HCT116 (cell line): ENCODE data around the gene BTF3. TPM values are rescaled to one million over a fixed set of nuclear protein-coding genes. Genes with fewer than 3 reads are reported as not detected.

Experiments used
- ATAC-seq: fragments of 200-7000 bp; cut with Tn5 transposase; 2 replicates; pipeline ENCODE4 v1.9.1; 2020; ENCODE audit warnings: mild to moderate bottlenecking, moderate library complexity
- BruUV-seq: library from RNA; stranded (reverse); fragments of 400-500 nt; replicated peaks from 2 replicates; lab custom pipeline; 2021; lab: Mats Ljungman, UMichigan
- CTCF ChIA-PET: fragments of 300-600 bp; sonication (Branson Sonifier 250); formaldehyde crosslinking; loops from one replicate; lab custom pipeline; 2021; ENCODE audit warnings: antibody characterized with exemption; lab: Charles Lee
- POLR2A ChIA-PET: fragments of 300-600, 350-600 bp; sonication (Branson Sonifier 250); formaldehyde crosslinking; loops from one replicate; lab custom pipeline; 2021; ENCODE audit warnings: antibody characterized with exemption; lab: Charles Lee
- RAD21 ChIA-PET, 2 experiments: fragments of 300-600 bp; sonication (Branson Sonifier 250); formaldehyde crosslinking; loops; one replicate each; lab custom pipeline; 2023; ENCODE audit warnings: low total read pairs in 2 of 2; ENCODE audit not compliant: uncharacterized antibody in 2 of 2, unreplicated experiment in 2 of 2, low non-redundant PET in 1 of 2; lab: Charles Lee
- DNase-seq: peaks from one replicate; pipeline ENCODE4 v3.0.0-alpha.2; 2010; ENCODE audit warnings: low read depth, low spot score
- H2AFZ ChIP-seq: fragments of 200-600 bp; shearing (Covaris generic), sonication (generic); 2 replicates; pipeline ENCODE4 v1.6.1; 2017; ENCODE audit warnings: low read depth, mixed run types, mixed read lengths, antibody characterized with exemption, low read length; ENCODE audit not compliant: poor library complexity, severe bottlenecking
- H3K27ac ChIP-seq: 2 replicates; pipeline ENCODE4 v1.5.1; 2012; ENCODE audit warnings: low read depth, low read length
- H3K27me3 ChIP-seq: fragments of 200-600 bp; sonication (generic); 2 replicates; pipeline ENCODE4 v1.6.1; 2016; ENCODE audit warnings: mixed run types, low read length, mixed read lengths; ENCODE audit not compliant: insufficient read depth
- H3K36me3 ChIP-seq, 2 experiments: fragments of 200-500 bp in 1 of 2; fragments of 200-600 bp in 1 of 2; sonication (Bioruptor generic) in 1 of 2; sonication (generic) in 1 of 2; 2 replicates each; pipeline versions ENCODE4 v1.5.1 to v1.6.1; 2014 to 2016; ENCODE audit warnings: low read length in 2 of 2, inconsistent platforms in 1 of 2, mixed read lengths in 1 of 2, mixed run types in 1 of 2; ENCODE audit not compliant: insufficient read depth in 2 of 2, control insufficient read depth in 1 of 2
- H3K4me1 ChIP-seq, 2 experiments: fragments of 200-600 bp in 1 of 2; sonication (generic) in 1 of 2; 2 replicates each; pipeline versions ENCODE4 v1.5.1 to v1.6.1; 2012 to 2017; ENCODE audit warnings: low read length in 2 of 2, inconsistent platforms in 1 of 2, mild to moderate bottlenecking in 1 of 2, mixed read lengths in 1 of 2, mixed run types in 1 of 2, moderate library complexity in 1 of 2; ENCODE audit not compliant: insufficient read depth in 2 of 2, control insufficient read depth in 1 of 2
- H3K4me2 ChIP-seq: fragments of 200-600 bp; sonication (generic); 2 replicates; pipeline ENCODE4 v1.6.1; 2017; ENCODE audit warnings: mixed run types, low read length, mixed read lengths
- H3K4me3 ChIP-seq, 2 experiments: fragments of 200-600 bp in 1 of 2; sonication (generic) in 1 of 2; replicated peaks in 1 of 2; 2 replicates each; pipeline ENCODE4 v1.5.1; 2011 to 2016; ENCODE audit warnings: low read length in 2 of 2, control low read depth in 1 of 2, low read depth in 1 of 2, mild to moderate bottlenecking in 1 of 2, mixed read lengths in 1 of 2, mixed run types in 1 of 2
- H3K79me2 ChIP-seq: fragments of 200-600 bp; sonication (generic); 2 replicates; pipeline ENCODE4 v1.6.1; 2017; ENCODE audit warnings: mild to moderate bottlenecking, mixed run types, low read length, moderate library complexity, mixed read lengths; ENCODE audit not compliant: insufficient read depth
- H3K9ac ChIP-seq: fragments of 200-600 bp; sonication (generic); 2 replicates; pipeline ENCODE4 v1.6.1; 2016; ENCODE audit warnings: low read length, mixed read lengths
- H3K9me2 ChIP-seq: fragments of 200-600 bp; sonication (generic), shearing (Covaris generic); 2 replicates; pipeline ENCODE4 v1.6.1; 2017; ENCODE audit warnings: mixed run types, mild to moderate bottlenecking, moderate library complexity; ENCODE audit not compliant: insufficient read depth
- H3K9me3 ChIP-seq, 2 experiments: fragments of 200-500 bp in 1 of 2; fragments of 200-600 bp in 1 of 2; sonication (Bioruptor generic) in 1 of 2; sonication (generic) in 1 of 2; 2 replicates each; pipeline ENCODE4 v1.6.1; 2014 to 2017; ENCODE audit warnings: low read length in 2 of 2, mixed read lengths in 2 of 2, inconsistent platforms in 1 of 2, low read depth in 1 of 2, mild to moderate bottlenecking in 1 of 2, mixed run types in 1 of 2, moderate library complexity in 1 of 2; ENCODE audit not compliant: control insufficient read depth in 1 of 2, insufficient read depth in 1 of 2
- H4K20me1 ChIP-seq: fragments of 200-600 bp; sonication (generic), shearing (Covaris generic); 2 replicates; pipeline ENCODE4 v1.6.1; 2017; ENCODE audit warnings: mixed run types, mild to moderate bottlenecking, moderate library complexity; ENCODE audit not compliant: insufficient read depth
- CBX3 ChIP-seq: IDR thresholded peaks from 2 replicates; pipeline ENCODE4 v1.6.1; 2012; ENCODE audit warnings: low read depth
- CEBPB ChIP-seq: IDR thresholded peaks from 2 replicates; pipeline ENCODE4 v1.6.1; 2012; ENCODE audit warnings: low read depth
- EGR1 ChIP-seq: IDR thresholded peaks from 2 replicates; pipeline ENCODE4 v1.6.1; 2012; ENCODE audit warnings: low read depth
- ELF1 ChIP-seq: IDR thresholded peaks from 2 replicates; pipeline ENCODE4 v1.6.1; 2012; ENCODE audit warnings: low read depth, borderline replicate concordance
- EZH2 ChIP-seq: fragments of 200-600 bp; sonication (generic); IDR thresholded peaks from 2 replicates; pipeline ENCODE4 v1.6.1; 2017; ENCODE audit warnings: antibody characterized with exemption, mixed run types
- FOSL1 ChIP-seq: IDR thresholded peaks from 2 replicates; pipeline ENCODE4 v1.6.1; 2012; ENCODE audit warnings: low read depth
- JUND ChIP-seq: IDR thresholded peaks from 2 replicates; pipeline ENCODE4 v1.6.1; 2012
- POLR2A ChIP-seq: IDR thresholded peaks from 2 replicates; pipeline ENCODE4 v1.7.0; 2011; ENCODE audit warnings: borderline replicate concordance; ENCODE audit not compliant: insufficient read depth, insufficient read length; ENCODE audit errors: extremely low read depth
- SIN3A ChIP-seq: IDR thresholded peaks from 2 replicates; pipeline ENCODE4 v1.6.1; 2012; ENCODE audit warnings: low read depth
- ZBTB33 ChIP-seq: IDR thresholded peaks from 2 replicates; pipeline ENCODE4 v1.6.1; 2011; ENCODE audit warnings: mild to moderate bottlenecking, low read length, moderate library complexity; ENCODE audit not compliant: insufficient replicate concordance; ENCODE audit errors: extremely low read depth
- ZFX ChIP-seq: fragments of 450-650 bp; IDR thresholded peaks from 2 replicates; pipeline ENCODE4 v1.6.1; 2017
- intact Hi-C: fragments of 100-400 bp; cut with micrococcal nuclease; formaldehyde crosslinking; loops from 2 replicates; pipeline ENCODE4 v1.10.0; 2022
- total RNA-seq: library from RNA; stranded (reverse); gene quantifications from one replicate; pipeline ENCODE4 v1.2.1, GENCODE V29; 2021; ENCODE audit not compliant: unreplicated experiment
- TF ChIP-seq, protein P1 (sequence below): IDR thresholded peaks from 2 replicates; pipeline ENCODE4 v1.6.1; 2012
- TF ChIP-seq, protein P2 (sequence below): IDR thresholded peaks from 2 replicates; pipeline ENCODE4 v1.6.1; 2012; ENCODE audit warnings: low read depth

BTF3 gene
- total RNA-seq, 1 experiment from 2014 or later, result 868 TPM

DNA sequence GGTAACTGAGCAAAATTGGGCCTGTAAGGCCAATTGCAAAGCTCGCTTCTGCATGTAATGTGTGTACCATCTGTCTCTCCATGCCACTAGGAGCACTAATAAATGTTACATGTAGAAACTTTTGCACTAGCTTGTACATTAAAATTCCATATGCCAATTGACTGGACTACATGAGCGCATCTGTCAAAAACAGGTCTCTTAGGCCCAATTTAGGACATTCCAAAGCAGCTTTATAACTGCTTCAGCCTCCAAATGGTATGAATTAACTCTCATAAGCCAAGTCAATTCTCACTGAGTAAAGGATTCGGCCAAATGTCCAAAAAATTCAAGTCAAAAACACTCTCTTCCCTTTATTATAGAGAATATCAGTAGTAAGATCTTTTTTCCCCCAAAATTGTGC is 26.1 kb upstream of the BTF3 start (continued):
- TF ChIP-seq ZBTB33 (no peak), FOSL1 (no peak), ZFX (no peak), CEBPB (no peak), ELF1 (no peak)
- TF ChIP-seq, protein P1, sequence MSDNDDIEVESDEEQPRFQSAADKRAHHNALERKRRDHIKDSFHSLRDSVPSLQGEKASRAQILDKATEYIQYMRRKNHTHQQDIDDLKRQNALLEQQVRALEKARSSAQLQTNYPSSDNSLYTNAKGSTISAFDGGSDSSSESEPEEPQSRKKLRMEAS, result no peak

GRCh38 chr5:73480500-73480899 is 17.7 kb upstream of the BTF3 start:
- H3K4me3 ChIP-seq, result no peak overlapping the region
- POLR2A ChIA-PET, result no interaction called here
- CTCF ChIA-PET, result interaction anchor here (2.2 kb wide), 1 partner anchor 16 kb away, joined by 6 read pairs; no protein-coding TSS in a partner anchor

More at GRCh38 chr5:73480500-73480899, 17.7 kb upstream of the BTF3 start:
- ATAC-seq (no peak), DNase-seq (no peak)
- Histone ChIP-seq H3K27ac (no peak overlapping the region), H3K4me2 (no peak overlapping the region)
- TF ChIP-seq, protein P1, result no peak
- TF ChIP-seq POLR2A, result no peak
- no peak for TF ChIP-seq ZBTB33
- no peak for TF ChIP-seq JUND
- TF ChIP-seq, protein P2, sequence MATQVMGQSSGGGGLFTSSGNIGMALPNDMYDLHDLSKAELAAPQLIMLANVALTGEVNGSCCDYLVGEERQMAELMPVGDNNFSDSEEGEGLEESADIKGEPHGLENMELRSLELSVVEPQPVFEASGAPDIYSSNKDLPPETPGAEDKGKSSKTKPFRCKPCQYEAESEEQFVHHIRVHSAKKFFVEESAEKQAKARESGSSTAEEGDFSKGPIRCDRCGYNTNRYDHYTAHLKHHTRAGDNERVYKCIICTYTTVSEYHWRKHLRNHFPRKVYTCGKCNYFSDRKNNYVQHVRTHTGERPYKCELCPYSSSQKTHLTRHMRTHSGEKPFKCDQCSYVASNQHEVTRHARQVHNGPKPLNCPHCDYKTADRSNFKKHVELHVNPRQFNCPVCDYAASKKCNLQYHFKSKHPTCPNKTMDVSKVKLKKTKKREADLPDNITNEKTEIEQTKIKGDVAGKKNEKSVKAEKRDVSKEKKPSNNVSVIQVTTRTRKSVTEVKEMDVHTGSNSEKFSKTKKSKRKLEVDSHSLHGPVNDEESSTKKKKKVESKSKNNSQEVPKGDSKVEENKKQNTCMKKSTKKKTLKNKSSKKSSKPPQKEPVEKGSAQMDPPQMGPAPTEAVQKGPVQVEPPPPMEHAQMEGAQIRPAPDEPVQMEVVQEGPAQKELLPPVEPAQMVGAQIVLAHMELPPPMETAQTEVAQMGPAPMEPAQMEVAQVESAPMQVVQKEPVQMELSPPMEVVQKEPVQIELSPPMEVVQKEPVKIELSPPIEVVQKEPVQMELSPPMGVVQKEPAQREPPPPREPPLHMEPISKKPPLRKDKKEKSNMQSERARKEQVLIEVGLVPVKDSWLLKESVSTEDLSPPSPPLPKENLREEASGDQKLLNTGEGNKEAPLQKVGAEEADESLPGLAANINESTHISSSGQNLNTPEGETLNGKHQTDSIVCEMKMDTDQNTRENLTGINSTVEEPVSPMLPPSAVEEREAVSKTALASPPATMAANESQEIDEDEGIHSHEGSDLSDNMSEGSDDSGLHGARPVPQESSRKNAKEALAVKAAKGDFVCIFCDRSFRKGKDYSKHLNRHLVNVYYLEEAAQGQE, result no peak
- TF ChIP-seq CBX3, result no peak
- no peak for TF ChIP-seq ZFX
- TF ChIP-seq SIN3A, result no peak
- no peak for TF ChIP-seq EZH2
- TF ChIP-seq EGR1, result no peak
- TF ChIP-seq, all 23 proteins: peak for 0
- Histone ChIP-seq H3K9me3 (no peaks in the 10 kb centered on the region), H3K4me1 (no peaks in the 10 kb centered on the region), H3K27me3 (no peaks in the 10 kb centered on the region), H4K20me1 (no peaks in the 10 kb centered on the region), H3K79me2 (no peaks in the 10 kb centered on the region), H3K36me3 (no peaks in the 10 kb centered on the region), H2AFZ (no peak overlapping the region), H3K9ac (no peak overlapping the region), H3K9me2 (no peaks in the 10 kb centered on the region)
- intact Hi-C loops, result no loop called here
- RAD21 ChIA-PET, result no interaction called here
- no TSS peak for BruUV-seq
